ENCODE data around the gene RANBP10. TPM values are rescaled to one million over a fixed set of nuclear protein-coding genes. Genes with fewer than 3 reads are reported as not detected.
"Not testable (repeated sequence)": the region's sequence is repeated elsewhere in the genome, so short reads cannot be mapped to it uniquely, and the experiment has no call there.

The RANBP10 gene
- total RNA-seq, 2 donors from 2014 or later, result 7.8 to 8.9 TPM

DNA sequence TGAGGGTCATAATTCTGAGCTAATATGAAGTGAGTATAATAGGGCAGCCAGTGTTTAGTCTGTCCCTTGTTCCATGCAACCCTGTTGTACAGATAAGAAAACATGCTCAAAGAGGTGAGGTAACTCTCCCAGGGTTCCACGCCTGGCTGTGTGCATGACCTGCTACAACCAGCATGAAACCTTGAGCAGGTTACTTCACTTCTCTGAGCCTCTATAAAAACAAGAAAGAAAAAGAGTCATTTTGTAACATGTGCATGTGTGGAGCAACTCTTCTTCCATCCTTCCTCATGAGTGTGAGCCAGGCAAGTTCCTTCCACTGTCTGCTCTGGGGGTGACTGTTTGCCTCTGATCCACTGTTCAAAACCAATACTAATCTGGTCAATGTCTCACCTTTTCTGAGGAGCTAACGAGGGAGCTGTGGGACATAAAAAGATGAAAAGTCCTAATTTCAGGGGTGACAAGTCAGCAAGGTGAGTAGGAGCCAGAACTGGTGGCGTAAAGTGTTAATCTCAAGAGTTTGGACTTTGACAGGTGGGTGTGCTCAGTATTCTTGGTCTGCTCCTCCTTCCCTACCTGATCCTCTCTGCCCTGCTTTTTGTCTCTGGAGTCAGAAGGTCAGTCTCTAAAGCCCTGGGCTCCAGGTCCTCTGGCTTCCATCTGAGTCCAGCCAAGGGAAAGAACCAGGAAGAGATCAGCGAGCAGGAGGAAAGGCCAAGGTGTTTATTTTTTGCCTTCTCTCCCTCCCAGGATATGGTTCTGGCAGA is 108.8 kb downstream of the RANBP10 start:
- Histone ChIP-seq H3K27me3 (no peaks in the 10 kb centered on the region), H3K4me3 (no peak overlapping the region), H3K4me1 (no peaks in the 10 kb centered on the region), H3K36me3 (no peaks in the 10 kb centered on the region), H3K27ac (no peak overlapping the region), H3K9me3 (no peaks in the 10 kb centered on the region)
- DNase-seq (ENCODE audit: low spot score), result no peak
- TF ChIP-seq, protein P1, sequence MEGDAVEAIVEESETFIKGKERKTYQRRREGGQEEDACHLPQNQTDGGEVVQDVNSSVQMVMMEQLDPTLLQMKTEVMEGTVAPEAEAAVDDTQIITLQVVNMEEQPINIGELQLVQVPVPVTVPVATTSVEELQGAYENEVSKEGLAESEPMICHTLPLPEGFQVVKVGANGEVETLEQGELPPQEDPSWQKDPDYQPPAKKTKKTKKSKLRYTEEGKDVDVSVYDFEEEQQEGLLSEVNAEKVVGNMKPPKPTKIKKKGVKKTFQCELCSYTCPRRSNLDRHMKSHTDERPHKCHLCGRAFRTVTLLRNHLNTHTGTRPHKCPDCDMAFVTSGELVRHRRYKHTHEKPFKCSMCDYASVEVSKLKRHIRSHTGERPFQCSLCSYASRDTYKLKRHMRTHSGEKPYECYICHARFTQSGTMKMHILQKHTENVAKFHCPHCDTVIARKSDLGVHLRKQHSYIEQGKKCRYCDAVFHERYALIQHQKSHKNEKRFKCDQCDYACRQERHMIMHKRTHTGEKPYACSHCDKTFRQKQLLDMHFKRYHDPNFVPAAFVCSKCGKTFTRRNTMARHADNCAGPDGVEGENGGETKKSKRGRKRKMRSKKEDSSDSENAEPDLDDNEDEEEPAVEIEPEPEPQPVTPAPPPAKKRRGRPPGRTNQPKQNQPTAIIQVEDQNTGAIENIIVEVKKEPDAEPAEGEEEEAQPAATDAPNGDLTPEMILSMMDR (IDR thresholded peaks at IDR 0.05), result no peak

DNA sequence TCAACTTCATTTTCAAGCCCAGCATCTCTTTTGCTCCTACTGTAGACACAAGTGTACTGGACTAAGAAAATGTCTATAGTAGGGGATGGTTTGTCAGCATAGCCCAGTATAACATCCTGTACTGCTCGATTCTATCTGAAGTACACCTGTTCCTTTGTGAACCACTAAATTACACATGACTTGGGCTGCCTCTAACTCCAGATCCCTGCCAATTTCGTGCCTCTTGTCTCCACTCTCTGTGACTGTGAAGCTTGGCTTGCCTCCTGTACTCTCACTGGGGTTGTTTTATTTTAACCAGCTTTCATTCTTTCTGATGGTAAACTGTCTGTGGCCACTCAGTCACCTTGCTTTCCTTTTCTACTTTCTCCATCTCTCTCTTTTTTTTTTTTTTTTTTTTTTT is 111.7 kb downstream of the RANBP10 start:
- TF ChIP-seq, protein P1 (IDR thresholded peaks at IDR 0.05), result no peak
- H3K4me1 ChIP-seq, result no peaks in the 10 kb centered on the region

GRCh38 chr16:67693517-67694285 is 112.7 kb downstream of the RANBP10 start:
- H3K36me3 ChIP-seq; H3K4me1 ChIP-seq; H3K27me3 ChIP-seq; H3K27ac ChIP-seq; H3K9me3 ChIP-seq; DNase-seq (ENCODE audit: low spot score); H3K4me3 ChIP-seq: not testable (repeated sequence)

More for the DNA sequence above, 111.7 kb downstream of the RANBP10 start:
- no peak for DNase-seq (ENCODE audit: low spot score)
- no peaks in the 10 kb centered on the region for H3K27me3 ChIP-seq
- H3K4me3 ChIP-seq, result no peak overlapping the region
- no peaks in the 10 kb centered on the region for H3K9me3 ChIP-seq
- H3K36me3 ChIP-seq, result no peaks in the 10 kb centered on the region
- H3K27ac ChIP-seq, result no peak overlapping the region

DNA sequence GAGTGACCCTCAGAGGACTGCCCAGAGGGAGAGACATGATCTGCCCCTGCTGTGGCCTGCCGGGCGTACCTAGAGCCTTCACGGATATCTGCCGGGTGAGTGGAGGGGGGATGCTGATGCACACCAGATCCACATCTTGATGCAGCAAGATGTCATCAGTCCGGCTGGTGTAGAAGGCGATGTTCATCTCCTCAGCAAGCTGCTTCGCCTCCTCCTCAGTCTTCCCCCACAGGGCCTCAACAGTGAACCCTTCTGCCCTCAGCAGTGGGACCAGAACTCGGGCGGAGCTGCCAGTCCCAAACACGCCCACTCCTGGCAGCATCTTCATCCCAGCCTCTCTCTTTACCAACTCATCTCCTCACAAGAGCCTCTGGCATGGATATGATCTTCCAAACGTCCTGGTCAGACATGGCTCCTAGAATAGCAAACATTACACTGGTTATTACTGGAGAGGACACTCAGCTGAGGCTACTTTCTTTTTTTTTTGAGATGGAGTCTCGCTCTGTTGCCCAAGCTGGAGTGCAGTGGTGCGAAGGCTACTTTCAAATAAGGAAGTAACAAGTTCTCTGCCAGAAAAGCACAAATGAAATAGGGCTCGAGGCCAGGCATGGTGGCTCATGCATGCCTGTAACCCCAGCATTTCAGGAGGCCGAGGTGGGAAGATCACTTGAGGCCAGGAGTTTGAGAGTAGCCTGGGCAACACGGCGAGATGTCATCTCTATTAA is 120.8 kb downstream of the RANBP10 start:
- Histone ChIP-seq H3K27me3 (no peaks in the 10 kb centered on the region), H3K36me3 (peaks cover 4% of the 10 kb centered on the region), H3K9me3 (no peaks in the 10 kb centered on the region), H3K27ac (peak overlapping the region; percentile 12 to 25), H3K4me1 (peaks cover 0 to 7% of the 10 kb centered on the region in 2 donors), H3K4me3 (no peak overlapping the region)
- TF ChIP-seq, protein P1 (IDR thresholded peaks at IDR 0.05), result no peak
- no peak for DNase-seq (ENCODE audit: low spot score)

DNA sequence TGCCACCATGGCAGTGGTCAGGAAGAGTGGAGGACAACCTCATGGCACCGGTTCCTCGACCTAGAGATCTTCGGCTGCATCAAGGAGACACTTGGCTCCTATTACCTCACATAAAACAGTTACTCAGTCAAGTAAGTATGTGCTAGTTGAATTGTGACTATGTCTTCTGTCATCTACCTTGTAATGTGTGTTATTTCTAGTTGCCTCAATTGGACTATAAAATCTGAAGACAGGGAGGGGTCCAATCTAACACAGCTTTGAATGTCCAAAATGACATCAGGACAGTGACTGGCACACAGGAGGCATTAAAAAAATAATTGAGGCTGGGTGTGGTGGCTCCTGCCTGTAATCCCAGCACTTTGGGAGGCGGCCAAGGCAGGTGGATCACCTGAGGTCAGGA is 122.6 kb downstream of the RANBP10 start:
- Histone ChIP-seq H3K9me3 (no peaks in the 10 kb centered on the region), H3K4me1 (peaks cover 0 to 7% of the 10 kb centered on the region in 2 donors), H3K36me3 (peaks cover 4% of the 10 kb centered on the region), H3K27ac (no peak overlapping the region), H3K27me3 (no peaks in the 10 kb centered on the region), H3K4me3 (no peak overlapping the region)
- TF ChIP-seq, protein P1 (IDR thresholded peaks at IDR 0.05), result no peak
- no peak for DNase-seq (ENCODE audit: low spot score)

Data from right atrium auricular region (tissue), 2 donors.